Neuronal stem cell (in vitro differentiated cells): Measurements from ENCODE around the gene C19orf81.
"Not testable (repeated sequence)": the region's sequence is repeated elsewhere in the genome, so short reads cannot be mapped to it uniquely, and the experiment has no call there.

Experiments
- DNase-seq: peaks from one replicate; pipeline ENCODE4 v3.0.0-alpha.2; 2013; ENCODE audit warnings: low spot score
- H2AFZ ChIP-seq: one replicate; pipeline ENCODE4 v1.6.1; 2013; ENCODE audit warnings: mild to moderate bottlenecking, low read length, inconsistent platforms
- H2AK5ac ChIP-seq: 2 replicates; pipeline ENCODE4 v1.6.1; 2013; ENCODE audit warnings: low read depth, mild to moderate bottlenecking, inconsistent platforms, low read length, moderate library complexity, mixed read lengths
- H2BK120ac ChIP-seq: 2 replicates; pipeline ENCODE4 v1.6.1; 2013; ENCODE audit warnings: low read depth, mild to moderate bottlenecking, inconsistent platforms, low read length, moderate library complexity, mixed read lengths
- H2BK12ac ChIP-seq: one replicate; pipeline ENCODE4 v1.6.1; 2013; ENCODE audit warnings: low read length, inconsistent platforms
- H2BK15ac ChIP-seq: 2 replicates; pipeline ENCODE4 v1.6.1; 2013; ENCODE audit warnings: mild to moderate bottlenecking, low read length, inconsistent platforms, mixed read lengths
- H2BK5ac ChIP-seq: one replicate; pipeline ENCODE4 v1.6.1; 2013; ENCODE audit warnings: inconsistent platforms, mild to moderate bottlenecking, low read length, moderate library complexity
- H3K14ac ChIP-seq: one replicate; pipeline ENCODE4 v1.6.1; 2013; ENCODE audit warnings: low read length, inconsistent platforms
- H3K18ac ChIP-seq: 2 replicates; pipeline ENCODE4 v1.6.1; 2013; ENCODE audit warnings: low read length, inconsistent platforms
- H3K23ac ChIP-seq: 2 replicates; pipeline ENCODE4 v1.6.1; 2013; ENCODE audit warnings: low read depth, mild to moderate bottlenecking, mixed read lengths, low read length, inconsistent platforms; ENCODE audit not compliant: poor library complexity
- H3K27ac ChIP-seq: replicated peaks from 3 replicates; pipeline ENCODE4 v1.5.1; 2013; ENCODE audit warnings: low read length, inconsistent platforms
- H3K27me3 ChIP-seq, 3 experiments: 2 replicates each; pipeline ENCODE4 v1.6.1; 2013; ENCODE audit warnings: low read length in 3 of 3, mild to moderate bottlenecking in 2 of 3, inconsistent platforms in 1 of 3, low read depth in 1 of 3, mixed read lengths in 1 of 3, moderate library complexity in 1 of 3; ENCODE audit not compliant: control insufficient read depth in 3 of 3, insufficient read depth in 3 of 3
- H3K36me3 ChIP-seq, 2 donors: replicated peaks in 1 of 2; 2 replicates each; pipeline ENCODE4 v1.6.1; 2013; ENCODE audit warnings: low read length in 2 of 2; ENCODE audit not compliant: control insufficient read depth in 2 of 2, insufficient read depth in 2 of 2
- H3K4ac ChIP-seq: 2 replicates; pipeline ENCODE4 v1.6.1; 2013; ENCODE audit warnings: inconsistent platforms, mild to moderate bottlenecking, low read length, moderate library complexity
- H3K4me1 ChIP-seq, 2 donors: 1 replicate in 1 of 2; 2 replicates in 1 of 2; pipeline ENCODE4 v1.6.1; 2013; ENCODE audit warnings: low read length in 2 of 2, low read depth in 1 of 2; ENCODE audit not compliant: control insufficient read depth in 2 of 2, insufficient read depth in 1 of 2
- H3K4me2 ChIP-seq: one replicate; pipeline ENCODE4 v1.6.1; 2013; ENCODE audit warnings: mild to moderate bottlenecking, low read length, inconsistent platforms; ENCODE audit not compliant: insufficient read depth, poor library complexity, severe bottlenecking
- H3K4me3 ChIP-seq, 2 donors: 2 replicates each; pipeline ENCODE4 v1.5.1; 2013; ENCODE audit warnings: low read length in 2 of 2, mild to moderate bottlenecking in 2 of 2, inconsistent platforms in 1 of 2, moderate library complexity in 1 of 2
- H3K79me1 ChIP-seq: one replicate; pipeline ENCODE4 v1.6.1; 2013; ENCODE audit warnings: low read depth, mild to moderate bottlenecking, inconsistent platforms, low read length, moderate library complexity
- H3K9ac ChIP-seq: one replicate; pipeline ENCODE4 v1.6.1; 2013; ENCODE audit warnings: mild to moderate bottlenecking, low read depth, low read length, inconsistent platforms; ENCODE audit not compliant: poor library complexity
- H3K9me3 ChIP-seq, 2 donors: replicated peaks in 1 of 2; 2 replicates each; pipeline versions ENCODE3 to v1.6.1; 2013; ENCODE audit warnings: low read length in 2 of 2, mild to moderate bottlenecking in 2 of 2, inconsistent platforms in 1 of 2, low read depth in 1 of 2, mixed read lengths in 1 of 2, moderate library complexity in 1 of 2; ENCODE audit not compliant: control insufficient read depth in 2 of 2, insufficient read depth in 1 of 2
- H4K8ac ChIP-seq: one replicate; pipeline ENCODE4 v1.6.1; 2013; ENCODE audit warnings: low read depth, mild to moderate bottlenecking, inconsistent platforms, low read length, moderate library complexity
- H4K91ac ChIP-seq: one replicate; pipeline ENCODE4 v1.6.1; 2013; ENCODE audit warnings: low read length, low read depth, mild to moderate bottlenecking, inconsistent platforms; ENCODE audit not compliant: poor library complexity
- WGBS, 2 donors: extraction: QIAGEN DNeasy Blood & Tissue Kit; methylation state at CpG; one replicate each; pipeline ENCODE4 v1.1.7; 2013; ENCODE audit warnings: missing lambda C conversion rate in 2 of 2, mixed read lengths in 1 of 2; ENCODE audit not compliant: insufficient read length in 2 of 2, insufficient replicate concordance in 1 of 2; ENCODE audit errors: extremely low coverage in 2 of 2; 5-methylcytosine and 5-hydroxymethylcytosine counted together

C19orf81 gene

GRCh38 chr19:50620394-50620906 lies 28.8 kb upstream of the C19orf81 start:
- H3K79me1 ChIP-seq, H4K8ac ChIP-seq, H3K18ac ChIP-seq, H3K36me3 ChIP-seq, H3K9me3 ChIP-seq, H3K4ac ChIP-seq, DNase-seq, H2AFZ ChIP-seq, H3K9ac ChIP-seq, H2BK15ac ChIP-seq, H3K27ac ChIP-seq, H3K4me2 ChIP-seq, H3K23ac ChIP-seq, H2BK5ac ChIP-seq, H2BK120ac ChIP-seq, H4K91ac ChIP-seq, H2BK12ac ChIP-seq, H2AK5ac ChIP-seq, H3K27me3 ChIP-seq, H3K14ac ChIP-seq, H3K4me1 ChIP-seq, H3K4me3 ChIP-seq: not testable (repeated sequence)
- no CpG with 5 or more reads among the region's 5 CpGs for WGBS, 2 donors

DNA sequence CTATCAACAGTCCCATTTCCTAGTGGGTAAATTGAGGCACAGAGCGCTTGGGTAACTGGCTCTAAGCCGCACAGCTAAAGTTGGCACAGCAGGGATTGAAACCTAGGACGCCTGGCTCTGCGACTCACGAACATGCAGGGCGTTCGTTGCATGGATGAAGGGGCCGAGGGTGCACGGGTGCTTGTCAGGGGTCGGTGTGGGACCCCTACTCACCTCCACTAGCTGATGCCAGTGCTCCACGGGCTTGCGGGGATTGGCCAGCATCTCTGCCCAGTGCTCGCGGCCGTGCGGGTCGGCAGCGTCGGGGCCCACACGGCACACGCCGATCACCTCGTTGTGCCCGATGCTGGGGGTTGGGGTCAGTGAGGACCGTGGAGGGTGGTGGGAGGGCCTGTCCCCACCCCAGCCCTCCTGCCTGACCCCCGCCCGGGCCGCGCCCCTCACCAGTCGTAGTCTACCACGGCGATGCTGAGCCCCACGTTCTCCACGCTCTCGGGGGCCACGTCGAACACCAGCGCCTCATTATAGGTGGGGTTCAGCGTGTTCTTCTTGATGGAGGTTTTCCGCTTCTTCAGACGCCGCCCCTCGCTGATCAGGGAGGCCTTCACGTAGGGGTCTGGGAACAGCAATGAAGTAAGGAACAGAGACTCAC lies 24.2 kb upstream of the C19orf81 start:
- Histone ChIP-seq H2BK120ac (no peak overlapping the region), H3K27me3 (peaks cover 0 to 14% (median 0%) of the 10 kb centered on the region in 3 experiments), H3K36me3 (no peaks in the 10 kb centered on the region), H3K4me3 (no peak overlapping the region), H3K4me2 (no peak overlapping the region), H3K14ac (no peak overlapping the region), H4K8ac (peak overlapping the region; percentile 17), H3K4ac (peak overlapping the region; percentile 76), H3K27ac (no peak overlapping the region), H2BK5ac (no peak overlapping the region), H3K18ac (peak overlapping the region; percentile 83), H3K4me1 (no peaks in the 10 kb centered on the region), H4K91ac (no peak overlapping the region), H3K9me3 (no peaks in the 10 kb centered on the region), H2AK5ac (peak overlapping the region; percentile 84), H2BK12ac (no peak overlapping the region), H2BK15ac (no peak overlapping the region), H3K9ac (peak overlapping the region; percentile 77), H3K79me1 (no peaks in the 10 kb centered on the region), H2AFZ (no peak overlapping the region), H3K23ac (no peak overlapping the region)
- WGBS, 2 donors, result no CpG with 5 or more reads among the region's 44 CpGs
- no peak for DNase-seq

DNA sequence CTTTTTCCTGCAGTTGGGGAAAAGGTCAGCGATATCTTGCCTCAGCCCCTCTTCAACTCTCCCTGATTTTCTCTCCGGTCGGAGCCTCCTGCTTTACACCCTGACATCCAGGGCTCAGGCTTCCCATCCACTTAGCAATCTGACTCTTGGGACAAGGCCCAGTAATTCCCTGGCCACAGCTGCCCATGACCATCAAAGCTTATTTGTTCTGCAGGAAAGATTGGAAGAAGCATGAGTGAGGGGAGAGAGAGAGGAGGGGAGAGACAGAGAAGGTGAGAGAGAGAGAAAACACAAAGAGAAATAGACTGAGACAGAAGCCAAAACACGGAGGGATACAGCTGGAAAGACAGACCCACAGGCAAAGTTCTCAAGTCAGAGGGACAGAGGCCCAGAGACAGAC lies 23.2 kb upstream of the C19orf81 start:
- no peak overlapping the region for H2BK120ac ChIP-seq
- H3K9ac ChIP-seq, result no peak overlapping the region
- H2BK15ac ChIP-seq, result no peak overlapping the region
- H3K4me3 ChIP-seq, result no peak overlapping the region
- WGBS, 2 donors, result no CpG with 5 or more reads among the region's 4 CpGs
- H3K79me1 ChIP-seq, result no peaks in the 10 kb centered on the region
- no peak overlapping the region for H2BK5ac ChIP-seq
- H3K4me1 ChIP-seq, result no peaks in the 10 kb centered on the region
- H3K4ac ChIP-seq, result no peak overlapping the region
- peak overlapping the region; percentile 53 for H2AFZ ChIP-seq
- H3K27ac ChIP-seq, result no peak overlapping the region
- H3K18ac ChIP-seq, result no peak overlapping the region
- no peak overlapping the region for H3K23ac ChIP-seq
- H3K36me3 ChIP-seq, result no peaks in the 10 kb centered on the region
- H2AK5ac ChIP-seq, result no peak overlapping the region
- H4K91ac ChIP-seq, result no peak overlapping the region
- no peak overlapping the region for H3K14ac ChIP-seq
- peaks cover 0 to 14% (median 0%) of the 10 kb centered on the region in 3 experiments for H3K27me3 ChIP-seq
- H4K8ac ChIP-seq, result no peak overlapping the region
- no peak for DNase-seq
- no peaks in the 10 kb centered on the region for H3K9me3 ChIP-seq
- H3K4me2 ChIP-seq, result no peak overlapping the region
- H2BK12ac ChIP-seq, result no peak overlapping the region

GRCh38 chr19:50626795-50627194 lies 22.4 kb upstream of the C19orf81 start:
- H3K18ac ChIP-seq, result peak overlapping the region; percentile 70
- no peak overlapping the region for H3K4me2 ChIP-seq
- no peak for DNase-seq
- H3K79me1 ChIP-seq, result no peaks in the 10 kb centered on the region
- no peak overlapping the region for H2BK12ac ChIP-seq
- peaks cover 0 to 14% (median 0%) of the 10 kb centered on the region in 3 experiments for H3K27me3 ChIP-seq
- H2BK15ac ChIP-seq, result peak overlapping the region; percentile 87
- no peak overlapping the region for H2BK5ac ChIP-seq
- no peaks in the 10 kb centered on the region for H3K9me3 ChIP-seq
- no peaks in the 10 kb centered on the region for H3K36me3 ChIP-seq
- no peak overlapping the region for H4K91ac ChIP-seq
- no peak overlapping the region for H3K4me3 ChIP-seq
- H3K27ac ChIP-seq, result no peak overlapping the region
- peak overlapping the region; percentile 82 for H3K14ac ChIP-seq
- WGBS, 2 donors, result no CpG with 5 or more reads among the region's 4 CpGs
- H3K4ac ChIP-seq, result no peak overlapping the region
- peak overlapping the region; percentile 43 for H3K23ac ChIP-seq
- H4K8ac ChIP-seq, result no peak overlapping the region
- H2BK120ac ChIP-seq, result no peak overlapping the region
- H2AFZ ChIP-seq, result no peak overlapping the region
- peak overlapping the region; percentile 30 for H3K9ac ChIP-seq
- no peaks in the 10 kb centered on the region for H3K4me1 ChIP-seq
- H2AK5ac ChIP-seq, result no peak overlapping the region
